ENCODE data around the gene GIPC1.
"Not testable (repeated sequence)": the region's sequence is repeated elsewhere in the genome, so short reads cannot be mapped to it uniquely, and the experiment has no call there.

The GIPC1 gene

GRCh38 chr19:14517840-14518505, 22.0 kb upstream of the GIPC1 start, which contains the start of gene DNAJB1:
Gene DNAJB1 (minus strand): TSS chr19:14518397. CDS start chr19:14518349, 48 bp downstream.
- peak; percentile 66 for DNase-seq (ENCODE audit: low read depth in 2 of 2)

DNA sequence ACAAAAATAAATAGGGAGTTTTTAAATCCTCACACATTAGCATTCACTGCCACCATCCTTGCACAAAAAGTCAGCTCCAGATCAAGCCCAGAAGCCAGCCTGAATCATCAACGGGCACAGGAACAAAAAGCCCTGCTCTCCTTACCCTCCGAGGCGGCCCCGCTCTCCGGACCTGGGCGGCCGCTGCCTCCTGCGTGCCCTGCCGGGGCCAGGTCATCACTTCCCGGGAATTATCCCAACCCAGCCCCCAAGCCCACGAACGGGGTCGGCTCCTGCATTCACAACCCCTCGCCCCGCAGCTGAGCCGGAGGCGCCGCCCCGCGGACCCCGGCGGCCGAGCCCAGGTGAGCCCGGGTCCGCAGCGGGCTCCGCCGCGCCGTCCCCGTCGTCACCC, 21.5 kb upstream of the GIPC1 start:
- DNase-seq (ENCODE audit: low read depth in 2 of 2): no peak

- no peak for DNase-seq (ENCODE audit: low read depth in 2 of 2)
Measured at GRCh38 chr19:14516746-14517438, 21.0 kb upstream of the GIPC1 start.

DNA sequence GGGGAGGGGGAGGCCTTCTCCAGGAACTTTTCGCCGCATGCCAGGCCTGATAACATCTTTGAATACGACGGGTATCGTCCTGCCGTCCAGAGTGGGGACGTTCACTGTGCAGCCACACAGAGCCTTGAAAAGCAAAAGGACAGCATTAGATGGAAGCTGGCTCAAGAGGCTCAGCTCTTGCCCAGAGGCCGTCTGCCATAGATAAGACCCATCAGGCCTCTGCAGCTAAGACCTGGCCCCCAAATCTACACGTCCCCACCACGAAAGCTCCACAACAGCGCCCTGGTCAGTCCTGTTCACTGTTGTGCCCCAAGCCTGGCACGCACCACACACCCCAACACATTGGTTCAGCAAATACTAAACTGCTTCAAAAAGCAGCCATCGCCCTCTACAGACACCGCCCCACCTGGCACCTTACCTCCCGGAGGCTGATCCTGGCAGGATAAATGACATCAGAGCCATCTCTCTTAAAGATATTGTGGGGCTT, 20.2 kb upstream of the GIPC1 start:
- no peak for DNase-seq (ENCODE audit: low read depth in 2 of 2)

- DNase-seq (ENCODE audit: low read depth in 2 of 2): no peak
Measured at GRCh38 chr19:14515501-14516047, 19.6 kb upstream of the GIPC1 start.

DNA sequence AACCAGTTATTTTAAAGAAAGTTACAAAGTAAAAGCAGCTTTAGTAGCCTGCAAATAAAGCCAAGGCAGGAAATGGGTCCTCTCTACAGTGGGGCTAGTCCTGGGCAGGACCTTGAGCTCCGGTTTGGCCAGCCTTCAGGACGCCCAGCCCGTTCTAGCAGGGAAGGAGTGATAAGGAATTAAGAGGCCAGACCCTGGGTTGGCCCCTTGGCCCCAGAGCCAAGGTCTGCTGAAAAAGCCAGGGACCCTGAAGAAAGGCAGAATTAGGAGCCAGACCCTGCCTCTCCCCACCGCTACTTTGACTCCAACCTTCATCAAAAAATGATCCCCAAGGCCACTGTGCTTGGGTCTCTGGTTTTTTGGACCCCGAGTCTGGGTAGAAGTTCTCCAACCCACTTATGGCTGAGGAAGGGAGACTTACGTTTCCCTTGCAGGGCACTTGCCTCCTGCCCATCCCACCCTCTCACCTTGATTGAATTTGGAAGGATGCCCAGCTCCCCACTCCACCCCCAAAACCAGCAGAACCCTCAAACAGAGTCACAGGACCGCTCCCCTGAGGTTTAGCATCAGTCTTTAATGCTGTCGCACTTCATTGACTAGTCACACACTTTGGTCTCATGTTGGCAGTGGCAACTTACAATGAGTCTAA, 18.4 kb upstream of the GIPC1 start:
- DNase-seq (ENCODE audit: low read depth in 2 of 2): no peak

- DNase-seq (ENCODE audit: low read depth in 2 of 2): no peak
Measured at GRCh38 chr19:14512406-14512961, 16.6 kb upstream of the GIPC1 start.

DNA sequence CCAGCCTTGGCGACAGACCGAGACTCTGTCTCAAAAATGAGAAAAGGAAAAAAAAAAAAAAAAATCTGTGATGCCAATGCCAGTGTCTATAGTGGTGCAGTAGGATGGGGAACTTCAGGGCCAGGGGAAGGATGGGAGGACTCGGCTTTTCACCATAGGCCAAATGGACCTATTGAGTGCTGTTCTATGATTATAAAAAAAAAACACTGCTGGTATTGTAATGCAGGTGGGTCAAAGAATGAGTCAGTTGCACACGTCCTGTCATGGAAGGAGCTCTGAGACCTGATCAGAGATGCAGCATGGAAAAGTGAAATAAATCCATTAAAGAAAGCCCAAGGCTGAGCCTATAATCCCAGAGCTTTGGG, 15.3 kb upstream of the GIPC1 start:
- DNase-seq (ENCODE audit: low read depth in 2 of 2): no peak

DNA sequence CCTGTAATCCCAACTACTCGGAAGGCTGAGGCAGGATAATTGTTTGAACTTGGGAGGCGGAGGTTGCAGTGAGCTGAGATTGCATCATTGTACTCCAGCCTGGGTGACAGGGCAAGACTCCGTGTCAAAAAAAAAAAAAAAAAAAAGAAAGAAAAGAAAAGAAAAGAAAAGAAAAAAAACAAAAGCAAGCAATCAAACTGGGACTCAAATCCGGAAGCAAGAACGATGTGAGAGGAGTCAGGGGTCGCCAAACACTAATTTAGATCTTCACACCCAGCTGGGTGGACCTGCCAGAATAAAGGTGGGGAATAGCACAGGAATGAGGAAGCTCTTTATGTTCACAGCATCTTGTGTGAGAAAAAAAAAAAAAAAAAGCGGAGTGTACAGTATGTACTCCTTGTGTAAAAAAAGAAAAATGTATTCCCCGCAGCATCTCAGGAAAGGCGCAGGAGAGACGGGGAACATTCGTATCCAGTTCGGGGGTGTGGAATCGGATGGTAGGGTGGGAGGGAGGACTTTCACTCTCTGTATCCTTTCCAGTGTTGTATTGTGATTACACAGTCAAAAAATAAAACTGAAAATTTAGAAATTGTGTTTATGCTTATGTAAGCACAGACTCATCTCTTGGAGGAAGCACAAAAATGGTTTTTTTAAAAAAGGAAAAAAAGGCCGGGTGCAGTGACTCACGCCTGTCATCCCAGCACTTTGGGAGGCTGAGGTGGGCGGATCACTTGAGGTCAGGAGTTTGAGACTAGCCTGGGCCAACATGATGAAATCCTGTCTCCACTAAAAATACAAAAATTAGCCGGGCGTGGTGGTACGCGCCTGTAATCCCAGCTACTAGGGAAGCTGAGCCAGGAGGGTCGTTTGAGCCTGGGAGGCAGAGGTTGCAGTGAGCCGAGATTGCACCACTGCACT, 14.6 kb upstream of the GIPC1 start:
- no peak for DNase-seq (ENCODE audit: low read depth in 2 of 2)

DNA sequence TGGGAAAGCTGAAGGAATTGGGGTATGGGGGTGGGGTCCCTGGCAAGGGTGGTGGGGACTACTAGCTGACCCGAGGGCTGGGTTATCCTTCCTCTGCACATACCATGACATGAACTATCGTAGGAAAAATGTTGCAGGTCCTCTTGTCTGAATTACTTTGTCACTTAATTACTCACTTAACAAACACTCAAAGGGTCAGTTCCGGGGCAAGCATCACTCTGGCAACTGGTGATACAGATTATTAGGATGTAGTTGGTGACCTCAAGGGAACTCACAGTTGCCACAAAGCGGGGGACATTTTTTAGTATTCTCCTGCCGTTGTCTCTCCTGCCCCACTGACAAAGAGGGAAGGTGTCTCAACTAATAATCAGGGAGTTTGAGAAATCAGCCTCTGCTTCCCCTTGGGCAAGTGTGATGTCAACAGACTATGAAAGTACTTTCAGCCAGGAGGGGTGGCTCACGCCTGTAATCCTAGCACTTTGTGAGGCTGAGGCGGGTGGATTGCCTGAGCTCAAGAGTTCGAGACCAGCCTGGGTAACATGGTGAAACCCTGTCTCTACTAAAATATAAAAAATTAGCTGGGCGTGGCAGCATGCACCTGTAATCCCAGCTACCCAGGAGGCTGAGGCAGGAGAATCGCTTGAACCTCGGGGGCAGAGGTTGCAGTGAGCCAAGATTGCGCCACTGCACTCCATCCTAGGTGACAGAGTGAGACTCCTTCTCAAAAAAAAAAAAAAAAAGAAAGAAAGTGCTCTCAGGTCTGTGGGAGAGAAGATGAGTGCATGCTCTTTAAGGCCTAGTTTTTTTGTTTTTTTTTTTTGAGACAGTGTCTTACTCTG, 12.0 kb upstream of the GIPC1 start:
- DNase-seq (ENCODE audit: low read depth in 2 of 2): no peak

- DNase-seq (ENCODE audit: low read depth in 2 of 2): peak; percentile 59
Measured at GRCh38 chr19:14505488-14506239, 9.7 kb upstream of the GIPC1 start.

DNA sequence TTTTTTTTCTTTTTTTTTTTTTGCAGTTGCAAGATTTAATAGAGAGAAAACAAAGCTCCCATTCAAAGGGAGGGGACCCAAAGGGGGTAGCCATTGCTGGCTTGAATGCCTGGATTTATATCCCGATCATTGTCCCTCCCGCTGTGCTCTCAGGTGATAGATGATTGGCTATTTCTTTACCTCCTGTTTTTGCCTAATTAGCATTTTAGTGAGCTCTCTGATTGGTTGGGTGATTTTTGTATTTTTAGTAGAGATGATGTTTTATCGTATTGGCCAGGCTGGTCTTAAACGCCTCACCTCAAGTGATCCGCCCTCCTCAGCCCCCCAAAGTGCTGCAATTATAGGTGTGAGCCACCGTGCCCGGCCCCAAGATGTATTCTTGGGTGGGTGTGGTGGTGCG, 8.6 kb upstream of the GIPC1 start:
- DNase-seq (ENCODE audit: low read depth in 2 of 2): not testable (repeated sequence)

DNA sequence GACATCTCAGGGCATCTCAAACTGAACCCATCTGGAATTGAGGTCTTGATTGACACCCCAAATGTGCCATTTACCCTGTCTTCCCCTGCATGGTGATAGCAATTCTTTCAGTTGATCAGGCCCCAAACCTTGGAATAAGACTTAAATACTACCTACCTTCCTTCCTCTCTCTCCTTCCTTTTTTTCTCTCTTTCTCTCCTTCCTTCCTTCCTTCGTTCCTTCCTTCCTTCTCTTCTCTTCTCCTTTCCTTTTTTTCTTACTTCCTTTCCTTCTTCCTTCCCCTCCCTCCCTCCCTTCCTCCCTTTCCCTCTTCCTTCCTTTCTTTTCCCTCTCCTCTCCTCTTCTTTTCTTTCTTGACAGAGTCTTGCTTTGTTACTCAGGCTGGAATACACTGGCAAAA, 7.4 kb upstream of the GIPC1 start:
- no peak for DNase-seq (ENCODE audit: low read depth in 2 of 2)

DNA sequence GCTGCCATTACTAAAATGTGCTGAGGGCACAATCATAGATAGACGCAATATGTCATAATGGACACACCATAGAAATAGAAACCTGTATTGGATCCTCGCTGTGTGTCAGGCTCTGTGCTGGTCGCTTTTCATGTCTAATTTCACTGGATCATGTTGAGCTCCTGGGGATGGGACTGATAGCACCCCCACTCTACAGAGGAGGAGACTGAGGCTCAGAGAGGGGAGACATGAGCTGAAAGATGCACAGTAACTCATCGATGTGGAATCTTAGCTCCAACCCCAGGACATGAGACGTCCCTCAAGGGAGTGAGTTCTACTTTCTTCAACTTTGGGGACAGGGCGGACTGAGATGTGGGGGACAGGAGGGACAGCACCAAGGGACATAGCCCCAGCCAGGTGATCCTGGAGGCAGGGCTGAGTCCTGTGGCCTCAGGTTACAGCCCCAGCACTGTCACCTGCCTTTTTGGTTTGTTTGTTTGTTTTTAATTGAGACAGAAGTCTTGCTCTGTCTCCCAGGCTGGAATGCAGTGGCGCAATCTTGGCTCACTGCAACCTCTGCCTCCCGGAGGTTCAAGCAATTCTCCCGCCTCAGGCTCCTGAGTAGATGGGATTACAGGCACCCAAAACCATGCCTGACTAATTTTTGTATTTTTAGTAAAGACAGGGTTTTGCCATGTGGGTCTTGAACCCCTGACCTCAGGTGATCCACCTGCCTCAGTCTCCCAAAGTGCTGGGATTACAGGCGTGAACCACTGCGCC, 6.6 kb upstream of the GIPC1 start:
- no peak for DNase-seq (ENCODE audit: low read depth in 2 of 2)

- no peak for DNase-seq (ENCODE audit: low read depth in 2 of 2)
Measured at GRCh38 chr19:14497228-14497921, 1.4 kb upstream of the GIPC1 start.

- no peak for DNase-seq (ENCODE audit: low read depth in 2 of 2)
Measured at GRCh38 chr19:14496834-14497227, 904 bp upstream of the GIPC1 start.

DNA sequence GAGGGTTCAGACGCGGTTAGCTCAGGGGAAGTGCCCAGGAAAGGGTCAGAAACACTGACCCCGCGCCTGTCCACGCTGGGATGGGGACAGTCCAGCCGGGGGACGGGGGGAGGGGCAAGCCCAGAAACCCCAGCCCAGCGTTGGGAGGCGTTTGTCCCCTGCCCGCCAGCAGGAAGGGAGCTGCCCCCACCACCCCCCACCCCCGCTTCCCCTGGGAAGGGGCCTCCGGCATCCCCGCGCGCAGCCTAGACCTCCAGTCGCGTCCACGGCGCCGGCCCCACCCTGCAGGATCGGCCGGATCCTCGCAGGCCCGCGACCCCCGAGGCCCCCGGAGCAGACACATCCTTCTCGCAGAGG, 277 bp downstream of the GIPC1 start:
- no peak for DNase-seq (ENCODE audit: low read depth in 2 of 2)

- DNase-seq (ENCODE audit: low read depth in 2 of 2): no peak
Measured at GRCh38 chr19:14494910-14495671, 836 bp downstream of the GIPC1 start.

All from stimulated activated CD8-positive, alpha-beta memory T cell treated with anti-CD3 and anti-CD28 coated beads, Interleukin-15, amount 100 ng/mL, for 48 hours (primary cell).